Measurements from ENCODE around the gene SRL. TPM values are rescaled to one million over a fixed set of nuclear protein-coding genes. Genes with fewer than 3 reads are reported as not detected.

Gene SRL
- total RNA-seq, 4 donors from 2014 or later = 0.84 to 3.6 (median 1.5) TPM

DNA sequence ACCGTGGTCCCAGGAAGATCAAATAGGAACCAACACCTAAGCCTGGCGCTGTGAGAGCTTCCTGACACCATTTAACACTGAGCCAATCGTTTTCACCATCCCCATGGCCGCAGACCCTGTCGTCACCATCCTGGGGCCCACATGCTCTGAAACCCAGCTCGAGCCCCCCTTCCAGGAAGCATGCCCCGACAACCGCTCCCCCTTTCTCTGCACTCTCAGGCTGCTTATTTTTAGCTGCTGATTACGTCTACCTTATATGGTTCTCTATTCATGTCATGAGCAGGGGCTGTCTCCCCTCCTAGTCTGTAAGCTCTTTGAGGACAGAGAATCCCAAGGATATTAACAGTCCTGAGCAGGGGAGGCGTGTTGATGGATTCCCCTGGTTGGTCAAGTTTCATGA, 10.5 kb downstream of the SRL start:
- H3K27ac ChIP-seq = no peak overlapping the region
- 78 to 79% methylated on average over 10 of the region's 10 CpGs for WGBS, 2 donors
- no peaks in the 10 kb centered on the region for H3K9me3 ChIP-seq
- H3K4me1 ChIP-seq = peaks cover 0 to 5% (median 0%) of the 10 kb centered on the region in 4 donors
- no peak overlapping the region for H3K4me3 ChIP-seq
- DNase-seq (ENCODE audit: low spot score in 2 of 2) = no peak
- TF ChIP-seq, protein P1, sequence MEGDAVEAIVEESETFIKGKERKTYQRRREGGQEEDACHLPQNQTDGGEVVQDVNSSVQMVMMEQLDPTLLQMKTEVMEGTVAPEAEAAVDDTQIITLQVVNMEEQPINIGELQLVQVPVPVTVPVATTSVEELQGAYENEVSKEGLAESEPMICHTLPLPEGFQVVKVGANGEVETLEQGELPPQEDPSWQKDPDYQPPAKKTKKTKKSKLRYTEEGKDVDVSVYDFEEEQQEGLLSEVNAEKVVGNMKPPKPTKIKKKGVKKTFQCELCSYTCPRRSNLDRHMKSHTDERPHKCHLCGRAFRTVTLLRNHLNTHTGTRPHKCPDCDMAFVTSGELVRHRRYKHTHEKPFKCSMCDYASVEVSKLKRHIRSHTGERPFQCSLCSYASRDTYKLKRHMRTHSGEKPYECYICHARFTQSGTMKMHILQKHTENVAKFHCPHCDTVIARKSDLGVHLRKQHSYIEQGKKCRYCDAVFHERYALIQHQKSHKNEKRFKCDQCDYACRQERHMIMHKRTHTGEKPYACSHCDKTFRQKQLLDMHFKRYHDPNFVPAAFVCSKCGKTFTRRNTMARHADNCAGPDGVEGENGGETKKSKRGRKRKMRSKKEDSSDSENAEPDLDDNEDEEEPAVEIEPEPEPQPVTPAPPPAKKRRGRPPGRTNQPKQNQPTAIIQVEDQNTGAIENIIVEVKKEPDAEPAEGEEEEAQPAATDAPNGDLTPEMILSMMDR (IDR thresholded peaks at IDR 0.05) = no peak
- TF ChIP-seq EP300 (IDR thresholded peaks at IDR 0.05) (no peak), POLR2A (IDR thresholded peaks at IDR 0.05) (no peak)
- no peaks in the 10 kb centered on the region for H3K27me3 ChIP-seq
- no peaks in the 10 kb centered on the region for H3K36me3 ChIP-seq

DNA sequence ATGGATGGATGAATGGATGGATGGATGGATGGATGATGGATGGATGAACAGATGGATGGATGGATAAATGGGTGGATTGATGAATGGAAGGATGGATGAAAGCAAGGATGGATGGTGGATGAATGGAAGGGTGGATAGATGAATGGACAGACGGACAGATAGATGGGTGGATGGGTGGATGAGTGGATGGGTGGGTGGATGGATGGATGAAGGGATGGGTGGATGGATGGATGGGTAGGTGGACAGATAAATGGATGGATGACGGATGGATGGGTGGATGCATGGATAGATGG, 14.9 kb downstream of the SRL start:
- H3K36me3 ChIP-seq = no peaks in the 10 kb centered on the region
- no peaks in the 10 kb centered on the region for H3K9me3 ChIP-seq
- no peak for TF ChIP-seq EP300 (IDR thresholded peaks at IDR 0.05)
- TF ChIP-seq, protein P1 (IDR thresholded peaks at IDR 0.05) = no peak
- no peak for TF ChIP-seq POLR2A (IDR thresholded peaks at IDR 0.05)
- H3K27me3 ChIP-seq = no peaks in the 10 kb centered on the region
- 89 to 92% methylated on average over 2 of the region's 2 CpGs for WGBS, 2 donors
- H3K4me3 ChIP-seq = no peak overlapping the region
- no peak overlapping the region for H3K27ac ChIP-seq
- DNase-seq (ENCODE audit: low spot score in 2 of 2) = no peak
- no peaks in the 10 kb centered on the region for H3K4me1 ChIP-seq

DNA sequence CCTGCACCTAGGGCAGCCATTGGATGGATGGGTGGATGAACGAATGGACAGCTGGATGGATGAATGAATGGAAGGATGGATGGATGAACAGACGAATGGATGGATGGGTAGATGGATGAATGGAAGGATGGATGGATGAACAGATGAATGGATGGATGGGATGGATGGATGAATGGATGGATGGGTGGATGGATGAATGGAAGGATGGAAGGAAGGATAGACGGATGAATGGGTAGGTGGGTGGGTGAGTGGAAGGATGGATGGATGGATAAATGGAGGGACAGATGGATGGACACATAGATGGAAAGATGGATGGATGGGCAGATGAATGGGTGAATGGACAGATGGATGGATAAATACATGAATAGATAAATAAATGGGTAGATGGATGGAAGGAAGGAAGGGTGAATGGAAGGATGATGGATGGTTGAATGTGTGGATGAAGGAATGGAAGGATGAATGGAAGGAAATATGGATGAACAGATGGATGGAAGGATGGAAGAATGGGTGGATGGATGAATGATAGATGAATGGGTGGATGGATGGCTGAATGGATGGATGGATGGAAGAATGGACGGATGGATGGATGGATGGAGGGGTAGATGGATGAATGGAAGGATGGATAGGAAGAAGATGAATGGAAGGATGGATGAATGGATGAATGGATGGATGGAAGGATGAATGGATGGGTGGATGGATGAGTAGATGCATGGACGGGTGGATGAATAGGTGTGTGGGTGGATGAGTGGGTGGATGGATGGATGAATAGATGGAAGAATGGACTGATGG, 15.4 kb downstream of the SRL start:
- Histone ChIP-seq H3K27me3 (no peaks in the 10 kb centered on the region), H3K36me3 (no peaks in the 10 kb centered on the region), H3K4me3 (no peak overlapping the region), H3K9me3 (no peaks in the 10 kb centered on the region), H3K27ac (no peak overlapping the region), H3K4me1 (no peaks in the 10 kb centered on the region)
- DNase-seq (ENCODE audit: low spot score in 2 of 2) = no peak
- 66 to 76% methylated on average over 5 of the region's 5 CpGs for WGBS, 2 donors
- TF ChIP-seq POLR2A (IDR thresholded peaks at IDR 0.05) (no peak), EP300 (IDR thresholded peaks at IDR 0.05) (no peak)
- TF ChIP-seq, protein P1 (IDR thresholded peaks at IDR 0.05) = no peak

DNA sequence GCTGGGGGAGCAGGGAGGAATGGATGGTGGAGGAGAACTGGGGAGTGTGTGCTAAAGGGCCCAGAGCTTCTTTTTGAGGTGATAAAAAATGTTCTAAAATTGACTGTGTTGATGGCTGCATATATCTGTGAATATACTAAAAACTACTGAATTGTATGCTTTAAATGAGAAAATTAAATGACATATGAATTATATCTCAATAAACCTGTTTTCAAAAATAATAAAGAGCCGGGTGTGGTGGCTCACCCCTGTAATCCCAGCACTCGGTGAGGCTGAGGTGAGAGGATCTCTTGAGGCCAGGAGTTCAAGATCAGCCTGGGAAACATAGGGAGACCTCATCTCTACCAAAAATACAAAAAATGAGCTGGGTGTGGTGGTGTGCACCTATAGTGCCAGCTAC, 16.8 kb downstream of the SRL start:
- Histone ChIP-seq H3K36me3 (no peaks in the 10 kb centered on the region), H3K4me1 (no peaks in the 10 kb centered on the region), H3K27ac (no peak overlapping the region), H3K9me3 (no peaks in the 10 kb centered on the region), H3K4me3 (no peak overlapping the region), H3K27me3 (no peaks in the 10 kb centered on the region)
- DNase-seq (ENCODE audit: low spot score in 2 of 2) = no peak
- TF ChIP-seq, protein P1 (IDR thresholded peaks at IDR 0.05) = no peak
- no peak for TF ChIP-seq EP300 (IDR thresholded peaks at IDR 0.05)
- no peak for TF ChIP-seq POLR2A (IDR thresholded peaks at IDR 0.05)
- WGBS, 2 donors = 76 to 84% methylated on average over 2 of the region's 2 CpGs

DNA sequence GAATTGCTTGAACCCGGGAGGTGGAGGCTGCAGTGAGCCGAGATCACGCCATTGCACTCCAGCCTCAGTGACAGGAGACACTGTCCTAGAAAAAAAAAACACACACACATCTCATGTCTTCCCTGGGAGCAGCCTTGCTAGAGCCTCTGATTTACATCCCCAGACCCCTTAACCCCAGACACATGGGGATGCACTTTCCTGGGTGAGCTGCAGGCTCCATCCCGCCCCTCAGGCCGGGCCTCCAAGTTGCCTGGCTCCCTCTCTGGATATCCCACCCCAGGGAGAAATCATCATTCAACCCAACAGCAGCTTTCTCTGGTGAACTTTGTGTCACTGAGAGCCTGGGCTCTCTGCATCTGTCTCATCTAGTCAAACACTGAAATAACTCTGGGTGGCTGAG, 21.5 kb downstream of the SRL start:
- WGBS, 2 donors = 77 to 83% methylated on average over 5 of the region's 5 CpGs
- TF ChIP-seq POLR2A (IDR thresholded peaks at IDR 0.05) (no peak), EP300 (IDR thresholded peaks at IDR 0.05) (no peak)
- TF ChIP-seq, protein P1 (IDR thresholded peaks at IDR 0.05) = no peak

More for the DNA sequence above, 21.5 kb downstream of the SRL start:
- Histone ChIP-seq H3K4me3 (no peak overlapping the region), H3K27me3 (no peaks in the 10 kb centered on the region), H3K36me3 (no peaks in the 10 kb centered on the region), H3K4me1 (peaks cover 0 to 7% (median 0%) of the 10 kb centered on the region in 4 donors), H3K9me3 (no peaks in the 10 kb centered on the region), H3K27ac (no peak overlapping the region)
- DNase-seq (ENCODE audit: low spot score in 2 of 2) = no peak

All from tibial nerve (tissue), 4 donors.